SJCRH30 (cell line): ENCODE data around the gene UTP18. TPM values are rescaled to one million over a fixed set of nuclear protein-coding genes. Genes with fewer than 3 reads are reported as not detected.
"Not testable (repeated sequence)": the region's sequence is repeated elsewhere in the genome, so short reads cannot be mapped to it uniquely, and the experiment has no call there.

Source experiments
- DNase-seq, 2 experiments: peaks; one replicate each; pipeline ENCODE4 v3.0.0-alpha.2; 2015 to 2020
- H3K27ac ChIP-seq: fragments of 250-450 bp; sonication (Bioruptor Pico); 2 replicates; pipeline ENCODE4 v1.5.1; 2020; ENCODE audit warnings: mild to moderate bottlenecking, moderate library complexity
- H3K27me3 ChIP-seq: fragments of 250-450 bp; sonication (Bioruptor Pico); 2 replicates; pipeline ENCODE4 v1.5.1; 2020; ENCODE audit warnings: mild to moderate bottlenecking, moderate library complexity
- H3K36me3 ChIP-seq: fragments of 250-450 bp; sonication (Bioruptor Pico); 2 replicates; pipeline ENCODE4 v1.5.1; 2020; ENCODE audit warnings: mild to moderate bottlenecking, moderate library complexity
- H3K4me1 ChIP-seq: fragments of 250-450 bp; sonication (Bioruptor Pico); 2 replicates; pipeline ENCODE4 v1.5.1; 2020; ENCODE audit warnings: mild to moderate bottlenecking, moderate library complexity
- H3K4me3 ChIP-seq: fragments of 250-450 bp; sonication (Bioruptor Pico); 2 replicates; pipeline ENCODE4 v1.5.1; 2020; ENCODE audit warnings: mild to moderate bottlenecking, moderate library complexity
- H3K9me3 ChIP-seq: fragments of 250-450 bp; sonication (Bioruptor Pico); replicated peaks from 2 replicates; pipeline ENCODE4 v1.5.1; 2020; ENCODE audit warnings: mild to moderate bottlenecking, moderate library complexity
- total RNA-seq: library from RNA; depleted of rRNA; stranded (reverse); fragments of >200 nt; shearing (Covaris generic); gene quantifications from 2 replicates; pipeline ENCODE4 v1.2.3, GENCODE V29; 2014

Gene UTP18
- total RNA-seq, 1 experiment from 2014 or later: 51.7 TPM

GRCh38 chr17:51245535-51245934, 14.8 kb upstream of the UTP18 start:
- Histone ChIP-seq H3K36me3 (no peaks in the 10 kb centered on the region), H3K9me3 (no peaks in the 10 kb centered on the region), H3K4me1 (no peaks in the 10 kb centered on the region), H3K27ac (no peak overlapping the region), H3K27me3 (no peaks in the 10 kb centered on the region), H3K4me3 (no peak overlapping the region)
- no peak for DNase-seq

GRCh38 chr17:51250314-51250840, 10.0 kb upstream of the UTP18 start:
- Histone ChIP-seq H3K36me3 (peaks cover 17% of the 10 kb centered on the region), H3K4me3 (no peak overlapping the region), H3K27ac (no peak overlapping the region), H3K4me1 (no peaks in the 10 kb centered on the region), H3K27me3 (no peaks in the 10 kb centered on the region), H3K9me3 (no peaks in the 10 kb centered on the region)
- DNase-seq: no peak

DNA sequence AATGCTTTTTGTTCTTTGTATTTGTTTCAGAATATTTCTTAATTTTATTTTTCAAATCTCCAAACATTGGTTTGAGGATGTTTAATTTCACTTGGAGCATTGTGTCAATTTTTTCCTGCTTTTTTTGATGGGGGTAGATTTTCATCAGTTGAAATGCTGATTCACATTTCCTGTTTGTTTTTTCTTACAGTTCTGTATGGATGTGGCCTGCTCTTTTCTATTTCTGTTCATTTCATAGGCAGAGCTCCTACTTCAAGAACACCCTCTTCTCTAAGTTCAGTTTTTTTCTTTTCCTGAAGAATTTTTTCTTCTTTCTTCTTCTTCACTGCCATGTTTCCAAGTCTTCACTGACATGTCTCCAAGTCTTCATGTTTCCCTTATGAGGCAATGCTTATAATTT, 9.3 kb upstream of the UTP18 start:
- H3K4me1 ChIP-seq: no peaks in the 10 kb centered on the region
- H3K36me3 ChIP-seq: peaks cover 17% of the 10 kb centered on the region
- no peak for DNase-seq
- no peaks in the 10 kb centered on the region for H3K27me3 ChIP-seq
- no peaks in the 10 kb centered on the region for H3K9me3 ChIP-seq
- H3K4me3 ChIP-seq: no peak overlapping the region
- H3K27ac ChIP-seq: no peak overlapping the region

DNA sequence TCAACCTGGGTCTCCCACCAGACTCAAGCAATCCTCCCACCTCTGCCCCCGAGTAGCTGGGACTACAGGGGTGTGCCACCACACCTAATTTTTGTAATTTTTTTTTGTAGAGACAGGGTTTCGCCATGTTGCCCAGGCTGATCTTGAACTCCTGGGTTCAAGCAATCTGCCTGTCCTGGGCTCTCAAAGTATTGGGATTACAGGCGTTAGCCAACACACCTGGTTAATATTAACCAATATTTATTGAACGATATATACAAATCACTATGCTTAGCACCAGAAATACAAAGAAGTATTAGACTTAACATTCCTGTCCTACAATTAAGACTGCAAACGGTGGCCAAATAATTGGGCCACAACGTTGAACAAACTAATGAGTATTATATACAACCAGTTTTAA, 4.7 kb upstream of the UTP18 start:
- Histone ChIP-seq H3K4me3 (no peak overlapping the region), H3K27me3 (no peaks in the 10 kb centered on the region), H3K36me3 (peaks cover 17% of the 10 kb centered on the region), H3K4me1 (no peaks in the 10 kb centered on the region; the same call in 1 of the 2 replicates), H3K9me3 (no peaks in the 10 kb centered on the region), H3K27ac (no peak overlapping the region)
- DNase-seq: no peak

GRCh38 chr17:51256101-51256500, 4.2 kb upstream of the UTP18 start:
- Histone ChIP-seq H3K4me3 (no peak overlapping the region), H3K4me1 (no peaks in the 10 kb centered on the region; the same call in 1 of the 2 replicates), H3K36me3 (peaks cover 14% of the 10 kb centered on the region), H3K9me3 (no peaks in the 10 kb centered on the region), H3K27me3 (no peaks in the 10 kb centered on the region), H3K27ac (no peak overlapping the region)
- DNase-seq: no peak

- H3K27ac ChIP-seq: no peak overlapping the region
- DNase-seq: no peak
- no peaks in the 10 kb centered on the region; the same call in 1 of the 2 replicates for H3K4me1 ChIP-seq
- peaks cover 6% of the 10 kb centered on the region for H3K36me3 ChIP-seq
- H3K27me3 ChIP-seq: no peaks in the 10 kb centered on the region
- no peaks in the 10 kb centered on the region for H3K9me3 ChIP-seq
- H3K4me3 ChIP-seq: no peak overlapping the region
These were observed 2.9 kb upstream of the UTP18 start for GRCh38 chr17:51257150-51258081.

GRCh38 chr17:51258756-51259563, 1.4 kb upstream of the UTP18 start:
- Histone ChIP-seq H3K27me3 (no peaks in the 10 kb centered on the region), H3K9me3 (no peaks in the 10 kb centered on the region), H3K4me3 (peak overlapping the region; percentile 97), H3K27ac (peak overlapping the region; percentile 98), H3K4me1 (no peaks in the 10 kb centered on the region; the same call in 1 of the 2 replicates), H3K36me3 (peaks cover 8% of the 10 kb centered on the region)
- DNase-seq: peak; percentile 16 to 19

DNA sequence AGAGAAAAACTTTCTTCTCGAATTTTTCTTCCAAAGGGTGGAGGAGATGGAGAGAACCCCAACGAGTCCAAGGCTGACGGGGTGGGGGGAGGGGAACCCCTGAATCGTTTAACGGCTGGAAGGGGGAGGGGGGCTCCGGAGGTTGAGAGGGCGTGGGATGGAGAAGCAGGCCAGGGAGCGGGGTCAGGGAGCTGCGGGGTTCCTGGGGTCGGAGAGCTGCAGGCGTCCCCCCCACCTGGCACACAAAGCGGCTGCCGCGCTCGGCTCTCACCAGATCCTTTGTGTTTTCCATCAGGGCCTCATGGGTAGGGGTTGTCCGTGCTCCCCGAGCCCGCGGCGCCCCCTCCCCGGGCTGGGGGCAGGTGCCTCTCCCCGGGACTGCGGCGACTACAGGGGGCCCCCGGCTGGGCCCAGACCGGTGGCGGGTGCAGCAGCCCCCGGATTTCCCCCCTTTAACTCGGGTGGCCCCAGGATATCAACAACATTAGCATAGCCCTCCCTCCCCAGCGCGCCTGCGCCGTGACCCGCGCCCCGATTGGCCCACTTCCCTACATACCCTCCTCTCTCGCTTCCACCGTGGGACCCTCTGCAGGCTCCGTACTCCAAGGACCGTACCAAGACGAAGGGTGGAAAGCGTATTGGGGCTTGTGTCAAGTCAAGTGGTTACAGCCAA, 646 bp upstream of the UTP18 start, which contains the start of gene MBTD1:
TSS of gene MBTD1 (minus strand) at position 486 of the 673 bp plus-strand sequence. CDS start 34,888 bp downstream, outside the sequence.
- peak; percentile 96 for DNase-seq
- H3K36me3 ChIP-seq: peaks cover 8% of the 10 kb centered on the region
- peak within 1 kb of the TSS; percentile 98 for H3K27ac ChIP-seq
- H3K4me1 ChIP-seq: no peaks in the 10 kb centered on the region; the same call in 1 of the 2 replicates
- H3K9me3 ChIP-seq: no peaks in the 10 kb centered on the region
- no peaks in the 10 kb centered on the region for H3K27me3 ChIP-seq
- peak within 1 kb of the TSS; percentile 97 for H3K4me3 ChIP-seq

DNA sequence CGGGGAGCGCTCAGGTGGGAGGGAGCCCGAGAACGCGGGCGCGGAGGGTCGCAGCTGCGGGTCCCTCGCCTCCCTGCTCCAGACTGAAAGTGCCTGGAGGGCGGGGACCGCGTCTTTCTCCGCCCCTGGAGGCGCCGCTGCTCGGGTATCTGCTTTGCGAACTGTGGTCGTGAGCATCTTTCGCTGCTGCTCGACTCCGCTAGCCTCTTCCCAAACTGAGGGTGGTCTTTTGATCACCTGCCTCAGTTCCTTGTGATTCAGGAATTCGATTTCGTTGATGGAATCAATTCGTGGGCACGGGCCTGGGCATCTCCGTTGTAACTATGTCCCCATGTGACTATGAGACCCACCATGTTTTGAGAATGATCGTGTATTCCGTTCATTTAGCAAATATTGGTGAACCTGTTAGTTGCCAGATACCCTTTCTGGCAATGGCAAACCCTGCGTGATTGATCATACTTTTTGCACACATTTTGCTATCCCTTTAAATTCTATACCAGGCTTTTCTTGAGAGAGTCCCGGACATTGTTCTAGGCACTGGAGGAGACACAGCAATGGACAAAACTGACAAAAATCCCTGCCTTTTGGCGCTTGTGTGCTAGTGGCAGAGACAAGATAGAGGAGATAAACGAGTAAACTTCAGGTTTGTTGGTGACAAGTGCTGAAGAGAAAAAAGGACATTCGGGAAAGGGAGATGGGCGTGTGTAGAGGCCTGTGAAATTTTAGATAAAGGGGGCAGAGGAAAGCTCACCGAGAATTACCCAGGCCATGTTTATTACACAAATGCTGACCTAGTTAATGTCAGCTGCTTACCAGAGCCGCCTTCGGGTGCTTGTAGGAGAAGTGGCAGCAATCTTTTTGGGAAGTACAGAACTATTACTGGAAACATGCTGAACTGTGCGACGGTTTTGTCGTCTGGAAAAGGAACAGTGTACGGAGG, 948 bp downstream of the UTP18 start:
- Histone ChIP-seq H3K36me3 (peaks cover 10% of the 10 kb centered on the region), H3K27me3 (no peaks in the 10 kb centered on the region), H3K9me3 (no peaks in the 10 kb centered on the region), H3K4me1 (no peaks in the 10 kb centered on the region; the same call in 1 of the 2 replicates), H3K27ac (no peak overlapping the region), H3K4me3 (peak overlapping the region; percentile 97)
- peak in 1 of 2 experiments; percentile 3 for DNase-seq

GRCh38 chr17:51263006-51263405, 2.7 kb downstream of the UTP18 start:
- Histone ChIP-seq H3K27me3 (no peaks in the 10 kb centered on the region), H3K36me3 (peaks cover 10% of the 10 kb centered on the region), H3K27ac (no peak overlapping the region), H3K9me3 (no peaks in the 10 kb centered on the region), H3K4me1 (no peaks in the 10 kb centered on the region; the same call in 1 of the 2 replicates), H3K4me3 (no peak overlapping the region)
- no peak for DNase-seq

DNA sequence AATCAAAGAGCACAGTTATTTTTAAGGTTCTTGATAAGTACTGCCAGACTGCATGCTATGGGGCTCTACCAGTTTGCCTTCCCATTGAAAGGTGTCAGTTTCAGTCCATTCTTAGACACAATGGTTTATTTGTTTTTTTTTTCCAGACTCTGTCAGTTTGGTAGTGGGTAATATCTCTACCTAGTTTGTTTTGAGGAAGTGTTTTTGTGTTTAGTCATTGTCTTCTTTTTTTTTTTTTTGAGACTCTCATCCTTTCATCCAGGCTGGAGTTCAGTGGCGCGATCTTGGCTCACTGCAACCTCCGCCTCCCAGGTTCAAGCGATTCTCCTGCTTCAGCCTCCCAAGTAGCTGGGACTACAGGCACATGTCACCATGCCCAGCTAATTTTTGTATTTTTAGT, 4.1 kb downstream of the UTP18 start:
- H3K4me1 ChIP-seq, DNase-seq, H3K9me3 ChIP-seq, H3K27ac ChIP-seq, H3K27me3 ChIP-seq, H3K4me3 ChIP-seq: not testable (repeated sequence)
- peaks cover 22% of the 10 kb centered on the region for H3K36me3 ChIP-seq

- H3K36me3 ChIP-seq: peaks cover 47% of the 10 kb centered on the region
These were observed 9.6 kb downstream of the UTP18 start for GRCh38 chr17:51269991-51270390.

GRCh38 chr17:51270636-51271035, 10.3 kb downstream of the UTP18 start:
- no peaks in the 10 kb centered on the region for H3K27me3 ChIP-seq
- H3K4me1 ChIP-seq: no peaks in the 10 kb centered on the region
- H3K9me3 ChIP-seq: no peaks in the 10 kb centered on the region
- no peak for DNase-seq
- peaks cover 52% of the 10 kb centered on the region for H3K36me3 ChIP-seq
- no peak overlapping the region for H3K4me3 ChIP-seq
- H3K27ac ChIP-seq: no peak overlapping the region

More at GRCh38 chr17:51269991-51270390, 9.6 kb downstream of the UTP18 start:
- H3K27ac ChIP-seq: no peak overlapping the region
- no peaks in the 10 kb centered on the region for H3K9me3 ChIP-seq
- no peaks in the 10 kb centered on the region for H3K27me3 ChIP-seq
- no peak for DNase-seq
- H3K4me1 ChIP-seq: no peaks in the 10 kb centered on the region
- H3K4me3 ChIP-seq: no peak overlapping the region
